Upper lobe of left lung (tissue), 4 donors: Measurements from ENCODE around the gene TDRD12.
"Not testable (repeated sequence)": the region's sequence is repeated elsewhere in the genome, so short reads cannot be mapped to it uniquely, and the experiment has no call there.

Experiments
- CTCF ChIP-seq, 6 experiments: fragments of 450-650 bp in 4 of 6; fragments of 200-600 bp in 2 of 6; sonication (generic) in 2 of 6; IDR thresholded peaks; one replicate each; pipeline ENCODE4 v1.5.1; 2016 to 2019; ENCODE audit warnings: antibody characterized with exemption in 6 of 6
- EP300 ChIP-seq, 4 donors: sonication (generic); formaldehyde crosslinking; IDR thresholded peaks; one replicate each; pipeline ENCODE4 v1.5.1; 2017; ENCODE audit warnings: antibody characterized with exemption in 4 of 4, control low read depth in 2 of 4
- POLR2A ChIP-seq, 4 donors: fragments of 450-650 bp; IDR thresholded peaks; one replicate each; pipeline ENCODE4 v1.5.1; 2016 to 2017; ENCODE audit warnings: antibody characterized with exemption in 4 of 4, mild to moderate bottlenecking in 2 of 4
- POLR2AphosphoS5 ChIP-seq, 2 donors: sonication (generic); formaldehyde crosslinking; IDR thresholded peaks; one replicate each; pipeline ENCODE4 v1.5.1; 2017; ENCODE audit warnings: antibody characterized with exemption in 2 of 2

- not testable (repeated sequence) for TF ChIP-seq CTCF, EP300, POLR2A, POLR2AphosphoS5 (IDR thresholded peaks at IDR 0.05)
Measured at GRCh38 chr19:32833388-32833787, 113.8 kb downstream of the TDRD12 start.
